ENCODE results near the gene OPCML.
A peak's percentile ranks its signal among the peaks of the same experiment; 100 is the strongest.

OPCML gene

DNA sequence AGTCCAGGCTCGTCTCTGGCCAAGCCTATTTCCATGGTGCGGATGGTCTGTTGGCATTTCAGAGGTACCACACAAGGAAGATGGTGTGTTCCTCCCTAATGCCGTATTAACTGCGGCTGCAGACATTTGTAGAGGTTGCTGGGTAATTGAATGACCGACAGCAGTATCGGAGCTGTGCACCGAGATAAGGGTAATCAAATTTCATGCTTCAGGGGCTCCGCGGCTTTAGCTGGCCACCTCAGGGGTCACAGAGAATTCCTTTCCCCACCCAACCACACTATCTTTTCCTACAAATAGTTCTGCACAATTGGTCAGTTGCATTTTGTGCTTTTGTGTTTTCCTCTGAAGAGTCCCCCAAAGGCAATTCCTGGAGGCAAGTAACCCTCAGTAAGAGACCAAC lies 297.4 kb downstream of the OPCML start:
- no peak for DNase-seq

DNA sequence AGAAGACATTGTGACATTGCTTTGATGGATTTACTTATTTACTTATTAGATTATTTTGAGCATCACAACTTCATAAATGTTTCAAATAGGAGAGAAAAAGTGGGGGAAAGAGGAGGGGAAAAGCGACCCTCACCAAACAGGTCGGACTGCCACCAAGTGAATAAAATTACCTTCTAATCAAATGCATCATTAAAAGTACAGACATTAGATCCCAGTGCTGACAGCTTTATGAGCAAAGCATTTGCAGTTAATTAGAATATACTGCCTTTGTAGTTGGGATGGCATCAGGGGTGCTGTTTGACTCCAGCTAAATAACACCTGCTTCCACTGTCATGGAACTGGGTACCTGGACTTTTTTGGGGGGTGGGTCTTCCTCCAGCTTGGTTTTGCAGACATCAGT lies 299.6 kb downstream of the OPCML start:
- DNase-seq: no peak

DNA sequence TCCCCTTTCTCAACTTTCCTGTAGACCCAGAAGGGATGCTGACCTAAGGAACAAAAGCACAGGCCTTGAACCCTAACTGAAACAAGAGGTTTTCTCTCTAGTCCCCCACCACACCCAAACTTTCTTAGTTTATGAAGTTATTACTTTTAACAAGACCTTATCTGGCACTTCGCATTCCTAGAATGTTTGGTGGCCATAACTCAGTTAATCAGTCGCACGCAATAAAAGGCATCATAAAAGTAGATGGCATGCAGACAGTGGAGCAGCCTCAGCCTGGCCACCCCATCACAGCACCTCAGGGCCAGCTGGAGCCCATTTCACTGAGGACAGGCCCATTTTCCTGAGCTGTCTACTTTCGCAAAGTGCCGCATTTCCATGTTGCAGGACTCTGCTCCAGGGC lies 301.9 kb downstream of the OPCML start:
- no peak for DNase-seq

DNA sequence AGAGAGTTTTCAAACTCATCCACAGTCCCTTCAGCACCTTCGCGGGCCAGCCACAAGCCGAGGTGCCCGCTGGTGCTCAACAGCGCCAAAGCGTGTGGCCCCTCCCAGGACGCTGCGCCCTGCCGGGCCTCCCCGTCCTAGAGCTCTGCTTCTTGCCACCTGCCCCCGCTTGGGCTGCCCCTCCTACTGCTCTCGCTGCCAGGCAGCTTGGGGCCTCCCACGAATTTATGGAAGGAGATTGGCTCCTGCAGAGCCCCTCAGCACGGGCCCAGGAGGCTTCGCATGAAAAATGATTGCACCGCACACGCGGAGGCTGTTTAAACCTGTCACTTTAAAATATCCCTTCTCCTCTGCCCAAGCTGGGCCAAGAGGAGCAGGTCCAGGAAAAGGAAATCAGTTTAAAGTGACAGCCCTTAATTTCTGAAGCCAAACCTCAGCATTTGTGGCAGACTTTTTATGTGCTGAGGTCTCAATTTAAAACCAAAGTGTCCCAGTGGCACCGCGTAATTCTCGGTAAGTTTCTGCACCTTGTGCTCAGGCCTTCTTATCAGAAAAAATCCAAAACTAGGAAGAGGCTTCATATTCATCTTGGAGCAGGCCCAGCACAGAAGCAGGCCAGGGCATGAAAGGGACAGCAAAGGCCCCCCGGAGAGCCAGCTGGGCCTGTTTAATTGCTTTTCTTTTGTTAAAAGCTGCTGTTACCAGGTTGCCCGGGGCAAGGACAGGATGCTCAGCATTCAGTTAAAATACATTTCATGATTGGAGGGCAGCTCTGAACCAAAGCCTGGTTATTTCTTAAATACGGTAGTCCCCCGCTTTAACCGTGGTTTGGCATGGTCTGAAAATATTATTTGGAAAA lies 303.6 kb downstream of the OPCML start:
- peak in 3 of 56 donors; percentile 5 to 9 (median 8) for DNase-seq

DNA sequence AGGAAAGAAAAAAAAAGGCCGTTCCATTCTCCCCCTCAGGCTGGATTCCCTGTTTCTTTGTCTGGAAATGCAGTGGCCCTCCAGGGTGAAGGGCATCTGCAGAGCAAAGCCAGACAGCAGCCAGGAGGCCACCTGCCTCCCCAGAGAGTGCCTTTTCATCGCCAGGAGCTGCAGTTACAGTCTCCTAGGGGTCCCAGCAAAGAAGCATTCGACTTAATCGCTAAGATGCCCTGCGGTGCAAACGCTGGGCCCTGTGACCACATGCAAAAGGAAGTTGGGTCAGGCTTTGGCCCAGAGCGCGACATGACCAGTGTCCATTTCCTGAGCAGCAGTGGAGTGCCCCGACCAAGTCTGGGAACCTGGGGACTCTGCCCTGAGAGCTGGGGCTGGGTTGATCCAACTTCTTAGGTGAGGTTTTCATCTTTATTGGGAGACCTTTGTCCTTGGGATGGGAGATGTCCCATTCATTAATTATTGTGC lies 304.6 kb downstream of the OPCML start:
- no peak for DNase-seq

DNA sequence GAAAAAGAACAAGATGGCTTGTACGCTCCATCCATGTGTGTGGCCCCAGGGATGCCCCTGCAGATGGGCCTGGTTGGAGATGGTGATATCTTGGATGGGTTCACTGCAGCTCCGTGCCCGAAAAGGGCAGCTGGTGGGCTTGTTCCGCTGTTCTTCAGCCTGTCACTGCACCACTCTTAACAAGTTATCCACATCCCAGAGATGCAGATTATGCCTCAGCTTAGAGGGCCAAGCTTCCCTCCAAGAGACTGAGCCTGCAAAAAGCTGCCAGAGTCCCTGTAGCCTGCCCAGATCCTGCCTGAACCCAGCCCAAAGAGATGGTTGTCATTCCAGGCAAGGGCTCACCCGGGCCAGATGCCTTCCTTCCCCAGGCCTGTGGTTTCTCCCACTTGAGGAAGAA lies 308.0 kb downstream of the OPCML start:
- no peak for DNase-seq

DNA sequence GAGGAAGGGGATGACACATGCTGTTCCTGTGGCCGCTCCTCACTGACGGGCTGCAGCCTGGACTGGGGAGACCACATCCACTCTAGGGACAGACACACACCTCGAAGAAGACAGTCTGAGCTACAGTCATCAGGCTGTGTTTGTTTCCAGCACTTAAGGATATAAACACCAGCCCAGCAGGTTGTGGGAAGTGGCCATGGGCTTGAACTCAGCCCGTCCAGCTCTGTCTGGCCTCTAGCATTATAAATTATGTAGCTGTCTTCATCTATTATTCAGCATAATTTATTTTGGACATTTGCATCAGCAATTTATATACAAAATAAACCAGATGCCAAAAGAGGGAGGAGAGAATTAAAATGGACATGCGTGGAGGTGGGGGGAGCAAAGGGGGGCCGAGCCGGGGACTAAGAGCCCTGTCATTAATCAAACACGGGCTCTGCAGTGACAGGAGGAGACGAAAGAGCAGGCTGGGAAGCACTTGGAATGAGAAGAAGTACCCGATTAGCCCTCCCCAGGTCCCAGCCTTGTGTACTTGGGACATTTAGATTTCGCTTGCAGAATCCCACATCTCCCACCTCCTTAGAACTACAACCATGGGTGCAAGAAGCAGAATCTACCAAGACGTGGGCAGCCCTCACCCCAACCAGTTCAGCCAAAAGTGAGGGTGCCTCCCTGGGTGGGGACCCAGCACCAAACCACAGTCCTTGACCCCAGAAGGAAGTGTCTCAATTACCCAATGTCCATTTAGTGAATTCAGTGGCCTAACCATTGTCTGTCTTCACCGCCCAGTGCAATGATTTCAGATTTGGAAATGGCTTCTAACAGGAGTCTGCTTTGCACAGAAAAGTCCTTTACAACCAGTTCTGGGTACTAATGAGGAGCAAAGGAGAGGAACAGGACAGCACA lies 309.6 kb downstream of the OPCML start:
- no peak for DNase-seq

DNA sequence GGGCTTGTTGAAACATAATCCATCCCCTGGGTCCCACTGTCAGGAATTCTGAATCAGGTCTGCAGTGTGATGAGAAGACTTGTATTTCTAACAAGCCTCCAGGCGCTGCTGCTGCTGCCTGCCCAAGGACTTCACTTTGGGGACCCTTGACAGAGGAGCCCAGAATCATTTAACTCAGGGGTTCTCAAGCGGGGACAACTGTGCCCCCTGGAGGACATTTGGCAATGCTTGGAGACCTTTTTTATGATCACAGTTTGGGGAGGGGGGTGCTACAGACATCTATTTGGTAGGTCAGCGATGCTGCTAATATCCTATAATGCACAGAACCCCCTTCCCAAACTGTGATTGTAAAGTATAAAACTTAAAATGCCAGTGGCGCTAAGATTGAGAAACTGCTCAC lies 312.8 kb downstream of the OPCML start:
- DNase-seq: no peak

DNA sequence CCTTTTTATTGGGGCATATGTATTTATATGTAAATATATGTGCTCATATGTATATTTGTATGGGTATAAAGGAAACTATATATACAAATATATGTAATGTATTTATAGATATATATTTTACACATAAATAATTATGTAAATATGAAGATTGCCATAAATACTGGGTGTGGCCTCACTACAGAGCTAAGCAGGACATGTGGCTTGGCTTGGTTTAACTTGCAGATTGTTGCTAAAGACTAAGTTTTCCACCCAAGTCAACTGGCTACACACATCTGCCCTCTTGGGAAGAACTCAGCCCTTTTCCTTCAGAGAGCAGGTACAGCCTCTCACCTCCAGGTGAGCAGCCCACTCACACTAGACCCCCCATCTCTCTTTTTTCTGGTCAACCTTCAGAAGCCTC lies 315.5 kb downstream of the OPCML start:
- DNase-seq: no peak

DNA sequence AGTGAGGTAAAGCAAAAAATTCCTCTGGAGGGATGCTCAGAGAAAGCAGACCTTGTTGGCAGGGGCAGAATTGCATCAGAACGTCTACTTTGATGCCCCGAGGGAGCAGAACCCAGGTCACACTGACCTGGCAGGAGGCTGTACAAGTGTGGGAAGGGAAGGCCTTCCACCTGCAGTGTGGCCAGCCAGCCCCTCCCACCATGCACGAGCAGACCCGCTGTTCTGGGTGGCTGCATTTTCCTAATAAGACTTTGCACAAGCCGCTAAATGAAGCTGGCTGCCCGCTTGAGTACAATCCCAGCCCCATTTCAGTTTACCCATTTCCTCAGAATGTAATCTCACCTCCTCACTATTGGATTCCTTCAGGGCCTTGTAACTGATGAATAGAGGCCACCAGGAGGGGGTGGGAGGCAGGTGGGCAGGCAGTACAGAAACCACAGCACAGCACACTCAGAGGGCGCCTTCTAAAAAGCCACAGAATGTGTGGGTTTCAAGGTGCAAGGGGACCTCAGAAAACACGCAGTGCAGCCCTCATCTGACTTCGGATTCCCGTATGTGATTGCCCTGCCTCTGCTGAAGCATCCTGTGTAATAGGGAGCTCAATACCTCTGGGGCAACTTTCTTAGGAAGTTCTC lies 316.6 kb downstream of the OPCML start:
- DNase-seq: no peak

DNA sequence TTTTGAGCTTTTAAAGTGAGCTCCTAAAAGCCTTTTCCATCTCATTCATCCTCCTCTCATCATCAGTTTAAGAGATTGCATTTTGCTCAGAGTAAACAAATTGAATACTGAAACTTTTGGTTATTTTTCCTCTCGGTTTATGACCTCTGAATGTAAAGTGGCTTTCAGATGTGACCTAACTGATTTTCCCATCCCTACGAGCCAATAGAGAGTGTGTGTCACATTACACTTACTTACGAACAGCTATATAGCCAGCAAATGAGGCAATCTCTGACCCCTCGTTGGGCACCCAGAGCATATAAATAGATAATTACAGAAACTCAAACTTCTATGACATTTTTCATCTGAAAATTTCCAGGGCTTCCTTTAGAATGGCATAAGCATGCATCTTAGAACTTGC lies 317.7 kb downstream of the OPCML start:
- no peak for DNase-seq

DNA sequence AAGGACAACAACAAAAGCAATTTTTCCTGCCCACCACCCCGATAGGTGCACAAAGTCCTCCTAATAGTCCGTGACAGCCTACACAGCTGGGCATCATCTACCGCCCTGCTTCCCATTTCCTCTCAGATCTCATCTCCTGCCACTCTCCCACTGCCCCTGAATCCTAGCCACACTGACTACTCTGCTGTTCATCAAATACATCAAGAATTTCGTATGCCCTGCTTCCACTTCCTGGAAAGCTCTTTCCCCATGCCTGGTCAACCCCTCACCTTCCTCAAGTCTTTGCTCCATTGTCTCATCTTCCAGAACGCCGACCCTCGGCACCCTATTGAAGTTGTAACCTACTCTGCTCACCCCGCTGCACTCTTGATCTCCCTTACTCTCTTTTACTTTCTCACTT lies 320.1 kb downstream of the OPCML start:
- no peak for DNase-seq

DNA sequence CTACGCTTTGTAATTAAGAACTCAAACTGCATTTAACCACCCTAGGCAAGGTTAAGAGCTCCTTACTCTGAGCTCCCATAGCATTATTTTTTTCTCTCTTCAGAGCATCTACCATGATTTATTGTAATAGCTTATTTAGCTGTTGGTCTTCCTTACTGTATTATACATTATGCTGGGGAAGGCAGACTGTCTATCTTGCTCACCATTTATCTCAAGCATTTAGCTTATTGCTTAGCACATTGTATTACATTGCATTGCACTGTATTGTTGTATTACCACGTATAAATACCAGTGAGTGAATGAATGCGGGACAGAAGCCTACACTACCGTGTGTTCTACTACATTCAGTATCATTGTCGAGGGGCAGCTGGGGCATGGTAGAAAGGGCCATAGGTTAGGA lies 324.3 kb downstream of the OPCML start:
- DNase-seq: no peak

DNA sequence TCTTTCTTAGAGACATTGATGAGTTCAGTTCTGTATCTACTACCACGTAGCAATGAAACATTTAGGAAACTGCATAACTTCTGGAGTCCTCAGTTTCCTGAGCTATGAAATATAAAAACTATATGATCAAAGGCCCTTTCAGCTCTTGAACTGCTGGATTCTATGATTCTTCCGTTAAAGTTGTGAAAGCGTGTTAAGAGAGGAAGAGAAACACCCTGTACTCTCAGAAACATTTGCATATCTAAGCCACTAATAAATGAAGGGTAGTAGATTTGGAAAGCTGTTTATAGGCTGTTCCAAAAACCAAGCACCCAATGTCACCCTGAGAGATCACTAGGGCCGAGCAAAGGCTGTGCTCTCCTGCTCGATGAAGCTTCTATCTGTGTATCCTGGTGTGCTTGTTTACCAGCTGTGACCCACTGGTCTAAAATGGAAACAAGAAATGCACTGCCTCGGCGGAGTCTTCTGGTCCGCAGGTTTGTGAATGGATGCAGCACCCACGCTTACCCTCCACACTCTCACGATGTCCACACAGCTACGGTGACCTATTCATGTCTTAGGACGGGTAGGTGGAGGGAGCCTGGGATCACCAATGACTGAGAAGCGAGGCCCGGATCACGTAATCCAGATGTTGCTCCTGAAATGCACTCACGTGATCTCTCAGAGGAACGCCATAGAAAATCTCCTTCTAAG lies 325.8 kb downstream of the OPCML start:
- DNase-seq: no peak

DNA sequence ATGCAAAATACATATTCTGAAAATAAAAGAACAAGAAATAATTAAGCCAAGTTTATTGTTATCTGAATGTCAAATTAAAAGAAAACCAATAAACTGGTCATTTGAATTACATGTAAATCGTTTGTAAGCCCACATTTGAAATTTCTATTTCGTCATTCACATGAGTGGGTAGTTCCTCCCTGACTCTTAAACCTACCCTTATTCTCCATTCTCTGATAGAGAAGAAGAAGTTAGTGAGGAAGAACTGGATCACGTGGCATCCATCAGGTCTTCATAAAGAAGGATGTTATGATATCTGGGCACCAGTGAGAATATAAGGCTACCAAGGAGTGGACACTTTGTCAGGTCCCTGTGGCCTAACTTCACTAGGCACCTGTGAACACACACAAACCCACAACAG lies 328.1 kb downstream of the OPCML start:
- DNase-seq: no peak

DNA sequence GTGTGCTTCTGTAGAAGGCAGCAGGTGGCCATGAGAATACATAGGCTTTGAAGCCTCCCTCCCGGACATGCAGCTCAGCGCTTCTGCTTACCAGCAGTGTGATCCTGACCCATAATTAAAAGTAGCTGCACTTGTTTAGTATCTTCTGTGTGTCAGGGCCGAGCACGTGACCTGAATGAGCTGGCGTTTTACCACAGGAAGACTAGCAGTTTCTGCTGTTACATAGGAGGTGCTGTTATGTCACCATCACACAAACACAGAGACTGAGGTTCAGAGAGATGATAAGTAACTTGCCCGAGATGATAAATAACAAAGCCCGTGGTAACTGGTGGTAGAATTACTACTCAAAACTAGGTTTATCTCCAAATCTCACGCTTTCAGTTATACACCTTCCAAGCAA lies 329.5 kb downstream of the OPCML start:
- DNase-seq: no peak

DNA sequence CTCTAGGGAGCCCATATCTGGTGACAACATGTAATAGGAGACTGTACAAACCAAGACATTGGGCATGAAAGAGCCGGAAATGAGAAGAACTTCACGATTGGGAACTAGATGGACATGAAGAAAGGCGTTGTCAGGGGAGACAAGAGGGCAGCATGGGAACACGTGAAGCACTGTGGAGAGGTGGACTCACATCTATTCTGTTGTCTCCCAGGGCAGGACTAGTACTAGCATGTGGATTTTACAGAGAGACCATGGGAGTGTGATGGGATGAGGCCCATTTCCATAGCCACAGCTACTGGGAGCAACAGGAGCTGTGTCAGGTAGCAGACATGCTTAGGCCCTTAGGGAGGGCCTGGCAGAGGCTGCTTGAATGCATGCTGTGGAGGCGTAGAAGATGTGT lies 333.9 kb downstream of the OPCML start:
- no peak for DNase-seq

DNA sequence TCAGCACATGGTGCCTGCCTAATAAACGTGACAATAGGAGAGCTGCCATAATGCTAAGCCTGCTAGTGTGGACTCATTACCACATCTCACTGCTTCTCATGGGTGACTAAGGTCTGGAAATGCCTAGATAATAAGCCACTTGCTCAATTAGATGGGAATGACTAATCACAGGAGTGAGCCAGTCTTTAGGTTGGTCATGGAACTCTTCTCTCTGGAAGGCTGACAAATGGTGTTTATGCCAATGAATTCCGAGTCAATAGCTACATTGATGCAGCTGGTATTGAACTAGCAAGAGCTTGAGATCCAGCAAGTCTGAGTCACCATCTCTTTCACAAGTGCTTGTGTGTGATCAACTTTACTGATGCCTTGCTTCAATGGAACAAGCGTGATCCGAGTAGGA lies 334.9 kb downstream of the OPCML start:
- DNase-seq: no peak

DNA sequence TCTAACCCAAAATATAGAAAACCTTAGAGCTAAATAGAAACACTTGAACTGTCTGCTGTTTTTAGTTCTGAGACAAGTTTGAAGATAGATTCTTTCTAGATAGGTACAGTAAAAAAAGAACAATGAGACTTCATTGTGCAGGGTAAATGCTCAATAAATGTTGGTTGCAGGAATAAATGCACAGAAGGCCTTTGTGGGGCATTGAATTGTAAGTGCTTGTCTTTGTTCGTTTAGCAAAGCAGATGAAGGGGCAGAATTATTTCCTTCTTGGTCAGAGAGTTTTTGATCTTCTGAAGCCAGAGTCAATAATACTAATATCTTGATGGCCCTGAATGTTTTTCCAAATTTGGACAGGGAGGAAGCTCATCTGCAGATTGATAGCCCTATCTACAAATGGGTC lies 340.4 kb downstream of the OPCML start:
- DNase-seq: no peak

DNA sequence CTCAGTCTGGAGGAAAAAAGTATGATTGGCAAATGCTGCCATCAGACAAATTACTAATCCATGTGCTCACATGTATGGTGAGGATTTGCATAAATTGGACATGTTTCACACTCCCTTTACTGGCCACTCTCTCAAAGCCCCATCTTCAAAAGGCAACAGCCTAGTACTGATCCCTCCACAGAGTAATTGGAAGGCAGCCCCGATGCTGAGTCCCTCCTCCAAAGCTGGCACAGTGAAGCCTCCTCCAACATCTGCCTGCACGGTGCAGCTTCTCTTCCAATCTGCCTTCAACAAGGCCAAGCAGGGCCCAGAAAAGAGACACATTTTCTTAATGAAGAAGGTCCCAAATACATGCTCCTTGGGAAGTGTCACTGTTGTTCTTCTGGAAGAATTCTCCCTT lies 350.6 kb downstream of the OPCML start:
- no peak for DNase-seq

DNA sequence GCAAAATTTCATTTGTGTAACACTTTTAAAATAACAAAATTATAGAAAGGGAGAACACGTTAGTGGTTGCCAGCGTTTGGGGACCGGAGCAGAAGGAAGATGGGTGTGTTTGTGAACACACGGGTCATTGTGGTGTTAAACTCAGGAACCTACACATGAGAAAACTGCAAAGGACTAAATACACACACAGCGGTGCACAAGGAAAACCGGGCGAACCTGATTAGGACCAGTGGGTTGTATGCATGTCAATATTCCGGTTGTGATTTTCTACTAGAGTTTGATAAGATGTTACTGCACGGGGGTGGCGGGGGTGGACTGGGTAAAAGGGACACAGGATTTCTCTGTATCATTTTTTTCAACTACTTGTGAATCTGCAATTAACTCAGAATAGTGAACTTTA lies 351.2 kb downstream of the OPCML start:
- DNase-seq: no peak
